GM11168 (cell line): Measurements from ENCODE around the gene GJE1.
"Not testable (repeated sequence)": the region's sequence is repeated elsewhere in the genome, so short reads cannot be mapped to it uniquely, and the experiment has no call there.

Experiments
- in situ Hi-C: fragments of 300-500 bp; cut with MboI; formaldehyde crosslinking; loops from one replicate; pipeline ENCODE4 v1.12.0; 2022; ENCODE audit warnings: low sequenced_read_pairs; ENCODE audit not compliant: unreplicated experiment

GJE1 gene, protein sequence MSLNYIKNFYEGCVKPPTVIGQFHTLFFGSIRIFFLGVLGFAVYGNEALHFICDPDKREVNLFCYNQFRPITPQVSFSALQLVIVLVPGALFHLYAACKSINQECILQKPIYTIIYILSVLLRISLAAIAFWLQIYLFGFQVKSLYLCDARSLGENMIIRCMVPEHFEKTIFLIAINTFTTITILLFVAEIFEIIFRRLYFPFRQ

GRCh38 chr6:142132625-142133024 lies at the start of gene GJE1:
GJE1 (plus strand) TSS chr6:142132925; CDS start chr6:142133159, 234 bp downstream.
- in situ Hi-C loops, result loop anchor here (25.0 kb wide), 1 partner anchor 255 kb away; no protein-coding TSS in a partner anchor

GRCh38 chr6:142087950-142088857 lies 44.5 kb upstream of the GJE1 start:
- in situ Hi-C loops, result no loop called here

GRCh38 chr6:142088858-142089216 lies 43.9 kb upstream of the GJE1 start:
- in situ Hi-C loops, result no loop called here

- in situ Hi-C loops, result not testable (repeated sequence)
These were observed 27.9 kb upstream of the GJE1 start for GRCh38 chr6:142104820-142105219.

- in situ Hi-C loops, result not testable (repeated sequence)
These were observed 21.9 kb upstream of the GJE1 start for GRCh38 chr6:142110820-142111219.

DNA sequence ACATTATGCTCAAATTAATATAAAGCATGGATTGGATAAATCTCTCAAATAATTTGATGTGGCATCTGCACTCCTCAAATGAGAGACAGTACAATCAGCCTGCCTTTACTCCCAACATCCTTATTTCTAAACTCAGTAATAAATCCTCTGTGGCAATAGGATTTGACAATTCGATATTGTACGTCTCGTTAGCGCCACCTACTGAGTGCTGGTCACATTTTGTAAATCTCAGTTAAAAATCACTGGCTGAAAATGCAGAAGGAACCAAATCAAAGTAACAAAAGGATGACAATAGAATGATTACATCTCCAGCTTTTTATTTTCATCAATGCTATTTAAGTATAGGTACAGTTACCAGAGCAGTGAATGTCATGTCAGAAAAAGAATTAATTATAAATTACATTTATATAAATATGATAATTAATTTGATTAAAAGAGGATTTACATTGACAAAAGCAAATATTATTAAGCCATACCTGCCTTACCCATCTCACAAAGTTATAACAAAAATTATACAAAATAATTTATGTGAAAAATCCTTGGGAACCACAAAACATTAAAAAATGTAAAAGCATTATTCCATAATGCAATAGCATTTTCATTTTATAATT lies 20.2 kb upstream of the GJE1 start:
- in situ Hi-C loops, result no loop called here

DNA sequence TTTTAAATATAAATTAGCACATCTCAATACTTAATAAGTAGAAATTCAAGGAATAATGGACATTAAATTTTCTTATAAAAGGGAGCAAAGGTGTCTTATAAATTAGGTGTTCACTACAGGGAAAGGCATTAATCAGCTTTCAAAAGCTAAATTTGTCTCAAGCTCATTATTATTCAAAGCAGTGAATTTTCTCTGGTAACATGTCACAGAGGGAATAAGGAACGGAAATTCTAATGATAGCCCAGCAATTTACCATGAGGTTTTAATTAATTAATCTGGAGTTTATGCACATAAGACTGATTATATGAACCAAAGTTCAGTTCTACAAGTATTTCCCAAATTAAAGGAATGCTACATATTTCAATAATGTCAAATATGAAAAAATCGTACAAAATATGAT lies 15.4 kb upstream of the GJE1 start:
- in situ Hi-C loops, result no loop called here

DNA sequence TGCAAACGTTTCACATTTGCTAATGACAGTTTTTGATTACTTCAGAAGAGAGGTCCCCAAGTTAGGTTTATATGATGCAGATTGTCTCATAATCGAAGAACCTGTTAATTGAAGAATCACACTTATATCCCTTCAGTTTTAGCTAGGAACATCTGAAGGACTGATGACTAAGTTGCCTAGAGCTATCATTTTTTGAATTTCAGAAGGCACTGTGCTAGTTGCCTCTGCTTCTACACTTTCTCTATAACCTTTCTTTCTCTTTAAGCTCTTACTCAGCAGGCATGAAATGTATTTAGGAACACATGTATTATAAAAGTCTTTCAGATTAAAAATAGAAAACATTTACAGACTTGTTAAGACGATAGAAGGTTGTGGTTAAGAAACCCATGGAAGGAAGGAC lies 14.4 kb upstream of the GJE1 start:
- in situ Hi-C loops, result no loop called here

DNA sequence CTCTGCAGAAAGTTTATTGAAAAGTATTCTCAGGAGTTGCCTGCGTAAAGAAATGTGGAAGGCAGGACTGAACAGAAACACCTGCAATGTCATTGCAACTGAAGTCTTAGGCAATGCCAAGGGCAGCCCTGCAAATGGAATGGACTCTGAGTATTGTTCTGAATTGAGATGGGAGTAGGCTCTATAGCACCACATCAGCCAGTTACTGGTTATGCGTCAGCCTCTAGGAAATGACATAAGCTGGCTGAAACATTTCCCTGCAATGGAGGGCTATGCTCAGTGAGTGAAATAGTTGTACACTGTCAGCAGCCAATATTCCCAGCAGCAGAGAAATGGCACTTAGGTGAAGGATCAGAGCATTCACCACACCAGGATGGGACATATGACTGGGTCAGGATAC lies 13.8 kb upstream of the GJE1 start:
- in situ Hi-C loops, result no loop called here

DNA sequence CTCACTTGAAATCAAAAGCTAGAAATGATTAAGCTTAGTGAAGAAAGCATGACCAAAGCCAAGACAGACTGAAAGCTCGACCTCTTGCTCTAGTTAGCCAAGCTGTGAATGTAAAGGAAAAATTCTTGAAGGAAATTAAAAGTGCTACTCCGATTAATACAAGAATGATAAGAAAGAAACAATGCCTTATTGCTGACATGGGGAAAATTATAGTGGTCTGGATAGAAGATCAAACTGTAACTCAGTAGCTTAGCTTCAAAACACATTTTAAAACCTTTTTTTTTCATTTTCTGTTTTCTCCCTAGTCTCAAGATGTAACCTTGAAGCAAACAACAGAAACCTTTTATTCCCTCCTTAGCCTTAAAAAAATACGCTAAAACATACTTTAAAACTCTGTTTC lies 11.4 kb upstream of the GJE1 start:
- in situ Hi-C loops, result no loop called here

DNA sequence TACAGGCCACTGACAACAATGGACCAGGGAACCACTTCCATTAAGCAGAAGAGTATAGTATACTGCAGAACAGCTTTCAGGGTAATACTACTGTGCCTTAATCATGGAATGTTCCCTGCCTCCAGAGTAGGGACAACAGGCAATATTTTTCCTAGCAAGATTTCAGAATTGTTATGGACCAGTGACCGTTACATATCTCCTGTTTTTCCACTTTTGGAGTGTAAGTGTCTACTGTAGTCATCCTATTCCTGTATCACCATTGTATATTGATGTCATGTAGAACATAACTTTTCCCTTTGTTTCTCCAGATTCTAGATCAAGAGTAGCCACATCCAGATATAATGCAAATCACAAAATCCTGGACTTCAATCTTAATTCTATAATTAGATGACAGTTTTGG lies 1.9 kb upstream of the GJE1 start:
- in situ Hi-C loops, result loop anchor here (25.0 kb wide), 1 partner anchor 256 kb away; no protein-coding TSS in a partner anchor

DNA sequence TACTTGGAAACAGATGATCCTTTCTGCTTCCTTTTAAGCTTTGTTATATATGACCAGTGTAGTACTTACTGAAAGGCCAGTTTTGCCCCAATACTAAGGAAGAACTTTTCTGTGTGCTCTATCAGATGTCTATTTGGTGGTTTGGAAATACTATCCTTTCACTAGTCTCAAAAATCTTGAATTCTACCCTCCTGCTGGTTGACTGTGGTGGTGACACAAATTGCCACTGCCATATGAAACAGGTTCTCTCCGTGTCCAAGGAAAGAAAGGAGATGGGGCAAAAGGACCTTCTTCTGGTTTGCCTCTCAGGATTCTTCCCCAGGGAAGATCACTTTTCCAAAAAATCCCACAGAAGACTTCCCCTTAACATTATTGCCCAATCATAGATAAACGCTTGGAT lies 6.2 kb downstream of the GJE1 start:
- in situ Hi-C loops, result loop anchor here (25.0 kb wide), 1 partner anchor 248 kb away; no protein-coding TSS in a partner anchor

GRCh38 chr6:142141531-142141930 lies 8.8 kb downstream of the GJE1 start:
- in situ Hi-C loops, result loop anchor here (25.0 kb wide), 1 partner anchor 246 kb away; no protein-coding TSS in a partner anchor

DNA sequence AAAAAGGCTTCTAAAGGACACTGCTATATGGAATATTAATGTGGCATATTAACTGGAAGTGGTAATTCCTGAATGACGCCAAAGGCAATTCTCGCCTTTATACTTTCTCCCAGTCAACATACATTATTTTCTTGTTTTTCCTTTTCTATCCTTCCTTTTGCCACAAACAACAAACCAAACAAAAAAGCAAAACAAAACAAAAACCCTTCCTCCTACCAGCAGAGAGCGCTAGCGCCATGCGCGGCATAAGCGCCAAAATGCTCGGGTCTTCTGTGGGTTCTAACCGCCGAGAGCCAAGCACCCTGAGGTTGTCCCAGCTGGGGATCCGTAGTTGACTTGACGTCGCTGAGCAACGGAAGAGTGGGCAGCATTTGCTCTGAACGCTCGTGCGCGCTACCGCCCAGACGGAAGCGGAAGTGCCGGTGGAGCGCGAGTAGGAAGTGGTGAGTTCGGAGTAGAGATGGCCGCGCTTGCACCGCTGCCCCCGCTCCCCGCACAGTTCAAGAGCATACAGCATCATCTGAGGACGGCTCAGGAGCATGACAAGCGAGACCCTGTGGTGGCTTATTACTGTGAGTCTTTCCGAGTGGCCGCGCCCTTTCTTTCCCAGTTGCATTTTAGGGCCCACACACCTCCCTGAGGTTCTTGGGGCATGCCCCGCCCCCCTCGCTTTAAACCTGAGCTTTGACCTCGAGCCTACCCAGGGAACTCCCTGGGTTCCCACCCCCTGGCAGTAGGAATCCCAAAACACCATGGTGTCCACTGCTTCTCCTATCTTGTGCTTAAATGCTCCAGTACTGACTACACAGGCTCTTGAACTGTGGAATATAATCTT lies 14.3 kb downstream of the GJE1 start, which contains the start of the genes NMBR and VTA1:
NMBR (minus strand) TSS at position 295 of the 835 bp plus-strand sequence. CDS start 58,464 bp downstream, outside the sequence.
VTA1 (plus strand) TSS at position 436 of the 835 bp plus-strand sequence; CDS start at position 461, 25 bp downstream.
- in situ Hi-C loops, result loop anchor here (25.0 kb wide), 1 partner anchor 240 kb away; no protein-coding TSS in a partner anchor

GRCh38 chr6:142152746-142153145 lies 20.0 kb downstream of the GJE1 start:
- in situ Hi-C loops, result no loop called here

DNA sequence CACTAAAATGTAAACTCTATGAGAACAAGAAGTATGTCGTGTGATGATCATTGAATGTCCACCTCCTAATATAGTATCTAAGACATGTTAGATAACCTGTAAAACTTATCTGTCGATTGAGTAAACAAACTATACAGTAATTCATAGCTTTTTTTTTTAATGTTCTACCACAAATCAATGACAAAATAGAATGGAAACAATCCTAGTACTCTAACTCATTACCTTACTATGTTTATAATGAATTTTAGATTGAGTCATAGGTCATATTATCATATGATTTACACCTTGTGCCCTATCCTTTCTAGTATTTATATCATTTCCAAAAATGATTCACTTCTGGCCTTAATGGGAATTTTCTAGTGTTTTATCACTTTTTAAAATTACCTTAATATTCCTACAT lies 20.5 kb downstream of the GJE1 start:
- in situ Hi-C loops, result no loop called here

DNA sequence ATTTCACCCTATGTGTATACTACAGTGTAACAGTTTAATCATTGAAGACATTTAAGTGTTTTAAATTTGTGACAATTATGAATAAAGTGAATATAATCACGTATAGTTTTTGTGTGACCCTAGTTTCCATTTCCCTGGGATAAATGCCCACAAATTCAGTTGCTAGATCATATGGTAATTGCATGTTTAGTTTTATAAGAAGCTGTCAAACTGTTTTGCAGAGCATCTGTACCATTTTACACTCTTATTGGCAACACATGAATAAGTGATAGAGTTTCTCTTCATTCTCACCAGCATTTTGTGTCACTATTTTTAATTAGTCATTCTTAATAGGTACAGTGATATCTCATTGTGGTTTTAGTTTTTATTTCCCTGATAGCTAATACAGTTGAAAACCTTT lies 21.6 kb downstream of the GJE1 start:
- in situ Hi-C loops, result no loop called here

- in situ Hi-C loops, result no loop called here
These were observed 22.4 kb downstream of the GJE1 start for GRCh38 chr6:142155091-142155490.

DNA sequence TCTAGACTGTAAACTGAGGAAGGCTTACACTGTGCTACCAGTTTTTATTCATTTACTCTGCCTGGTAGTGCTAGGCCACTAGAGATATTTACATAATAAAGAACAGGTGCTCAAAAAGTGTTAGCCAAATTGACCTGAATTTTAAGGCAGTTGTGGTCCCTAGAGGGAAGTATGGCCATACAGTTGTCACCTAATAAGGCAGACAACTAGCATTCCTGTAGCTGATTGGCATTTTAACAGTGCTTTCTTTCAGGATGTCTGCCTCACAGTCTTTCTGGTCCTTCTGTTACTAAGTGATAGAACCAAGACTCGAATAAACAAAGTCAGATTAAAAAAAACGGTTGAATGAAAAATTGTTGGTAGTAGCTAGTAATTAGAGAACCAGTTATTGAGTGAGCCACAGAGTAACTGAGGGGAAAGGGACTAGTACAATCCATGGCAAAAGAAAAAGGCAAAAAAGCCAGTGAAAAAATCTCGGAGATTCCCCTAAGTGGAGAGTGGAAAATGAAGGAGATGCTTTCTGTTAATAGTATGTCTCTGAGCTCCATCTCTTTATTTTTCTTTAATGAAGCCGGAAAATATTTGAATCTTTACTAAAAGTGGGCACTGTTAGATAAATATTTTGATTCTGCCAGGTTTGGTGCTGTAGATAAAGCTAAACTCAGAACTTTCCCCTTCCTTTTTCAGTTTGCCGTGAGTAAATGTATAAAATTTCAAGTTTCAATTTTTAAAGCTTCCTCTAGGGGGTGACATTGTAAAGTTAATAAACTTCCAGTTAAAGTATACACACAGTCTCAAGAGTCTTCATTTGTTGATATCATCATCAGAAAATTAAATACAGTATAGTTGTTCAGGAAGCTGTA lies 23.4 kb downstream of the GJE1 start:
- in situ Hi-C loops, result no loop called here
